Measurements from ENCODE around the gene BARHL1.
A peak's percentile ranks its signal among the peaks of the same experiment; 100 is the strongest.
"Not testable (repeated sequence)": the region's sequence is repeated elsewhere in the genome, so short reads cannot be mapped to it uniquely, and the experiment has no call there.

BARHL1 gene

DNA sequence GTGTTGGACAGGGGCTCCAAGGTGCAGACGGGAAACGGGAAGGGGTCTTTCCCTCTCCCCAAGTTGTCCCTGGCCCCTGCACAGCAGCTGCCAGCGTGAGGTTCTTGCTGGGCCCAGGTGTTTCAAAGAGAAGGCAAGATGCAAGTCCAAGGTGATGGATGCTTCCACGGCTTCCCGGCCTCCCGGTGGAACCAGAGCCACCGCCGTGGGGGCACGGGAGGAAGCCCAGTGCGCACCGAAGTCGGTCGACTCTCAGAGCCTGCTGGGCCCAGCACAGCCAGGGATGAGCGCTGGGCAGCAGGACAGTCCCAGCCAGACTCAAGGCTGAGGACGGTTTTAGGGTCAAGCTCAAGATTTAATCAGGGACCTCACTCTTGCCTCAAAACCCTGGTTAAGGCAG is 25.2 kb upstream of the BARHL1 start:
- no peak for DNase-seq

DNA sequence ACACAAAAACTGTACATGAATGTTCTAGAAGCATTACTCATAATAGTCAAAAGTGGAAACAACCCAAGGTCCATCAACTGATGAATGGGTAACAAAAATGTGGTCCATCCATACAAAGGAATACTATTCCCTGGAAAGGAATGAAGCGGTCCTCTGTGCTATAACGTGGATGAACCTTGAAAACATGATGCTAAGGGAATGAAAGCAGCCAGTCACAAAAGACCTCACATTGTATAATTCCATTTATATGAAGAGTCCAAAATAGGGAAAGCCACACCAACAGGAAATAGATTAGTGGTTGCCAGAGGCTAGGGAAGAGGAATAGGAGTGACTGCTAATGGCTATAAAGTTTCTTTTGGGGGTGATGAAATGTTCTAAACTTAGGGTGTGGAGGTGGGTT is 22.7 kb upstream of the BARHL1 start:
- DNase-seq: no peak

DNA sequence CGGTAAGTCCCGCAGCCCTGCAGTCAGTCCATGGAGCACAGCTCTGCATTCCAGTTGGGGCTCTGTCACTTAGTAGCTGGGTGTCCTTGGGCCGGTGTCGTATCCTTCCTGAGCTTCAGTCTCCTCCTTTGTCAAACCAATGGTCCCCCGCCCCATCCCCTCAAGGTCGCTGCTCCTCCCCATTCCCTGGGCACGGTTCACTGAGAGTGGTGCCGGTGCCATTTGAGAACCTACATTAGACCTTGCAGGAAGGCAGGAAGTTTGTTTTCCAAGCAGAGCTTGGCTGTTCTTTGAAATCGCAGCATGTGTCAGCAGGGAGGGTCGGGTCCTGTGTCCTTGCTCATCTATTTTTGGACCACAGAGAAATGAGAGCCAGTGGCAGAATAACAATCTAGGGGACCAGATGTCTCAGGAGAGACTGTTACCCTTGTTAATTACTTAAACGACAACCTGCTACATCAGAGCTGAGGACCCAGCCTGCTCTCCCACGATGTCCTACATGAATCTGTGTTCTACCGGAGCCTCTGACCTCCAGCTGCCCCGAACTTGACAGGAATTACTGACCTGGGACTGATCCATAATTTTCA is 21.7 kb upstream of the BARHL1 start:
- DNase-seq: peak; percentile 56

DNA sequence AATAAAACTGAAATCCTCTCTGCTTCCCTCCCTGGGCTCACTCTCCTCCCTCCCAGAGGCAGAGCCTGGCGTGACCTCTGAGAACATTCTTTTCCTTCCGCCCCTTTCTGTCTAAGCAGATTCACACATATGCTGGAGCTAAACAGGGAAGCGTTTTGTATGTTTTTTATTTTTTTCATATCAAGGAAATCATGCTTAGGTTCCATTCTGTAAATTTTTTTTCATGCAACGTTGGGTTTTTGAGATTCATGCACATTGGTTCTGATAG is 20.2 kb upstream of the BARHL1 start:
- DNase-seq: no peak

DNA sequence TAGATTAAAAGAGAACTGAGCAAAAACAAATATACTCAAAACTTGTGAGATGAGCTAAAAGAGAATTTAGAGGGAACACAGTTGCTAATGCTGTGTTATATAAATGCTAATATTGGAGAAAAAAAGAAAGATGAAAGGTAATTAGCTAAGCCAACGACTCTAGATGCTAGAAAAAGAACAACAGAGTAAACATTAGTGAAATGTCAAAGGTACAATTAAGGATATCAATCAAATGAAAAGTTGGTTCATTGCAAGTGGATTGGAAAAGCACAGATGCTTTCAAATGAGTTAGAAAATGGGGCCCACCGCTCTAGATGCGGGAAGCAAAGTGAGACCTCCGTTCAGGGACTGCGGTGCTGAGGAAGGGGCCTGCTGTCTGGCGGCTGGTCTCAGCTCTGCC is 17.9 kb upstream of the BARHL1 start:
- no peak for DNase-seq

DNA sequence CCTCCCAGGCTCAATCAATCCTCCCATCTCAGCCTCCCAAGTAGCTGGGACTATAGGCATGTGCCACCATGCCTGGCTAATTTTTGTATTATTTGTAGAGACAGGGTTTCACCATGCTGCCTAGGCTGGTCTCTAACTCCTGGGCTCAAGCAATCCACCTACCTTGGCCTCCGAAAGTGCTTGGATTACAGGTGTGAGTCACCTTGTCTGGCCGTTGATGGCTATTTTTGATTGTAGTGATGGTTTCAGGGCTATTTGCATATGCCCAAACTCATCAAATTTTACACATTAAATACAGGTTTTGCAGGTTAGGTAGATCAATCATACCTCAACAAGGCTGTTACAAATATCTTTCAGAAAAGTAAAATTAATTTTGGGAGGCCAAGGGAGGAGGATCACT is 13.6 kb upstream of the BARHL1 start:
- DNase-seq: not testable (repeated sequence)

DNA sequence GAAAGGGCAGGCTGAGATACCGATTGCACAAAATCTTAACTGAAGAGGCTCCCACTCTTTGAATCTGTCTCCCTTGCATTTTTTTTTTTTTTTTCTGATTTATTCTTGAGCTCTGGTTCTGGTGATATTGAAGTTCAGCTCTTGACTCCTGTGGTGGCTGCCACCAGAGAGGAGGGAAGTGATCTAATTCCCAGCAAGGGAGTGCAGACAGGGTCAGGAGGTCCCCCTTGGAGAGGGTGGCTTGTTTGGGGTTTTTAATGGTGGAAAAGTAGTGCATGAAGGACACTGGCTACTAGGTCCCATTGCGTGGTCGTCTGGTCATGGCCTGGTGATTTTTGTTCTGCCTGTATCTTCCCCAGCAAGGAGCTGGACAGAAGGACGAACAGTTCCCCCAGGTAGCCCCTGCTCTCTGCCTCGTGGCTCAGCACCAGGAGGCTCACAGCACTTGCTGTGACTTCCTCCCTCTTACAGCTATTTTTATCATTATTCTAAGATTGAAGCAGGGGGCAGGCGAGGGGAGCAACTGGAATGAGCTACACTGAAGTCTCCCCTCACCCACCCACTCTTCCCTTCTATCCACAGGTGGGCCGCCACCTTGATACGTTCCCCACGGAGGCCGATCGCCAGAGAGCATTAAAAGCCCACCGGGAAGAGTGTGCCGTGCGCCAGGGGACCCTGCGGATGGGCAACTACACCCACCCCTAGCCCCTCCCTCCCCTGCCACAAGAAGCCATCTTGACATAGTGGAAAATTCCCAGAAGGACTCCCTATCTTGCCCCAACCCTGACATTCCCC is 10.4 kb upstream of the BARHL1 start:
- DNase-seq: no peak

DNA sequence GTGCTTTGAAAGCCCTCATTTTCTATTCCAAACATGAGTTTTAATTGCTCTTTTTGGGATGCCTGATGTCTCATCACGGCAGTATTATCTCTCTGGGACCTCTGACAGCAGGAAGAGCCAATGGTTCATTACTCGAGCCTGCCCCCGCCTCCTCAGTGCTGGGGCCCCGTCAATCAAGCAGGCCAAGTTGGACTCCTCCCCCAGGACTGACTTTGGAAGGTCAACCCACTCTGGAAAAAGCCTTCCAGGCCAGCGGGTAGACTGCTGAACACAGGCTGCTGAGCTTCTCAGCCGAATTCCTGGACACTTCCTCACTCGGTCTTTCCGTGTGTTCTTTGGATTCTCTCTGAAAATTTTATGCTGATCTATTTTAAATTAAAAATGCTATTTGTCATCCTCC is 9.5 kb upstream of the BARHL1 start:
- no peak for DNase-seq

DNA sequence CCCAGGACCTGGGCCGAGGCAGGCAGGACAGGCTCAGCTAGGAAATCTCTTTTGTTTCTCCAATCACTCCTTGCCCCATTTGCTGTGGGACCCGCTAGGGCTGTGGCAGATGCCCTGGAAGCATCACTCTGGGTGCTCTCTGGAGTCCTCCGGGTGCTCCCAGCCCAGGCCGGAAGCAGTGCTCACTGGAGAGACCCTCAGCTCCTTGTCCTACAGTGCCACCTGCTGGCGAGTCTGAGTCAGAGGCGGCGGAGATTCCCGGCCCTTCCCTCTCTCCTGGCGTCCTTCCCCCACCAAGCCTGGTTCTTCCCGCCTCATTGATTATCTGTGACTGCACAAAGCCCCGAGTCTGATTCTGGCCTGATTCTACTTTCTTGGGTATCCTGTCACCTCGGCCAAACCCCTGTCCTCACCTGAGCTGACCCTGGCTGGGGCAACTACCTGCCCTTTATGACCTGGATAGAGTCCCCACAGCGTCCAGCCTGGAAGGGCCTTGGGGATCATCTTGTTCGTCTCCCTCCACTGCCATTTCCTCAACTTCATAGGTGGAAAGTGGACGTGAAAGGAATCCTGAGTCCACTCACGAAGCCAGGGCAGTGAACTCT is 7.3 kb upstream of the BARHL1 start:
- peak; percentile 89 for DNase-seq

DNA sequence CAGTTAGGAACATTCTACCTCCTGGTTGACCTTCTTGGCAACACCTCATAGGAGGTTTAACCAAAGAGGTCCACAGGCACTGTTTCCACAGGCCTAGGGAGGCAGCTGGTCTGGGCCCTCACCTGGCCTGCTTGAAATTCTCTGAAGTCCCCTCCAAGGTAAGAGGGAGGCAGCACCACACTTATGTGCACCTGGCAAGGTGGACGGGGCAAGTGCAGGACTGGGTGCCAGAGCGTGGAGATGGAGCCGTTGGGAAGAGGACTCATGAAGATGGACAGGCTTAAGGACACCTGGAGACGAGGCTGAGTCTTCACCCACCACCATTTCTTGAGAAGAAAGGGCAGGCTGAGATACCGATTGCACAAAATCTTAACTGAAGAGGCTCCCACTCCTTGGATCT is 6.6 kb upstream of the BARHL1 start:
- no peak for DNase-seq

DNA sequence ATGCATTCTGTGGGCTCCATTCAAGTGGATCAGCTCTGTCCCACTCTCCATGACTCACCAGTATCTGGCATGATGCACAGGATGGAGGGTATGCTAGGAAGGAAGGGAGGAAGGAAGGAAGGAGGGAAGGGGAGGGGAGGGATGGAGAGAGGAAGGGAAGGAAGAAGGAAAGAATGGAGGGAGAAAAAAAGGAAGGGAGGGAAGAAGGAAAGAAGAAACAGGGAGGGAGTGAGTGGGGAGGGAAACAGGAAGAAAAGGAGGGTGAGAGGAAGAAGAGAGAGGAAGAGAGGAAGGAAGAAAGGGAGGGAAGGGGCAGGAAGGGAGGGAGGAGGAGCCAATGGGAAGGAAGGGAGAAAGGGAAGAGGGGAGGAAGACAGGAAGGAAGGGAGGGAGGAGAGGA is 5.3 kb upstream of the BARHL1 start:
- no peak for DNase-seq

DNA sequence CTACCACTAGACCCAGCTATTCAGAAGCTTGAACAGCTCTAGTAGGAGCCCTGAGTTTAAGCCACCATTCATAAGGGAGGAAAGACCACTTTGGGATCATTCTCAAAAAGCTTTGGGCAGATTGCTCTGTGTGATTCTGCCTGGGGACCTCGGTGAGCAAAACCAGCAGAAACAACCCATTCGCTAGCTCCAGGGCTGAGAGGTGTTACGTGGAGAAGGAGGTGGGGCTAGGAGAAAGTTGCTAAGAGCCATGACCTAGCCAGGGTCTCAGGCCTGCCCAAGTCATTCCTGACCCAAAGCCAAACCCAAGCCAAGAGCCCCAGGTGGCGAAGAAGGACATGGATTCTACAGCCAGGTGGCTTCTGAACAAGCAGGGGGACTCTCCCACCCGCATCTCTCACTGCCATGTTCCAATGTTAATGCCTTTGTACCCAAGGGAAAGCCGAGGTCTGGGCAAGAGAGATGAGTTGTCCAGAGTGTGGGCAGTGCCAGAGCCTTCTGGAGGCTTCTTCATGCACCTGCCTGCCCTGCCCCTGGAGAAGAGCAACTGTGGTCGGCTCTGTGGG is 4.0 kb upstream of the BARHL1 start:
- DNase-seq: no peak

DNA sequence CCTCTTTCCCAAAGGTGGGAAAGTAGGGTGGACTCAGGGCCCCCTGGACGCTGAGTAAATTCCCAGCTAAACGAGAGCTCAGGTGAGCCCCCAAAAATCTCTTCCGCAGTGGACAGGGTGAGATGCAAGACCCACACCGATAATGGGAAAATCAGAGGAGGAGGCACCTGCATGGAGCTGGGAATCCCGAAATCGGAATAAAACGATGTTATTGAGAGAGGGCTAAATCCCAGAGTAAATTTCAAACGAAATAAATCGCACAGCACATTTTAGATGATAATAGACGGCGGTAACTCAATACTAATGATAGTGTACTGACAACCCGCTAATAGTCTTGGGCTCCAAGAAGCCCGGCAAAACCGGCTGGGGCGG is 3.0 kb upstream of the BARHL1 start:
- no peak for DNase-seq

DNA sequence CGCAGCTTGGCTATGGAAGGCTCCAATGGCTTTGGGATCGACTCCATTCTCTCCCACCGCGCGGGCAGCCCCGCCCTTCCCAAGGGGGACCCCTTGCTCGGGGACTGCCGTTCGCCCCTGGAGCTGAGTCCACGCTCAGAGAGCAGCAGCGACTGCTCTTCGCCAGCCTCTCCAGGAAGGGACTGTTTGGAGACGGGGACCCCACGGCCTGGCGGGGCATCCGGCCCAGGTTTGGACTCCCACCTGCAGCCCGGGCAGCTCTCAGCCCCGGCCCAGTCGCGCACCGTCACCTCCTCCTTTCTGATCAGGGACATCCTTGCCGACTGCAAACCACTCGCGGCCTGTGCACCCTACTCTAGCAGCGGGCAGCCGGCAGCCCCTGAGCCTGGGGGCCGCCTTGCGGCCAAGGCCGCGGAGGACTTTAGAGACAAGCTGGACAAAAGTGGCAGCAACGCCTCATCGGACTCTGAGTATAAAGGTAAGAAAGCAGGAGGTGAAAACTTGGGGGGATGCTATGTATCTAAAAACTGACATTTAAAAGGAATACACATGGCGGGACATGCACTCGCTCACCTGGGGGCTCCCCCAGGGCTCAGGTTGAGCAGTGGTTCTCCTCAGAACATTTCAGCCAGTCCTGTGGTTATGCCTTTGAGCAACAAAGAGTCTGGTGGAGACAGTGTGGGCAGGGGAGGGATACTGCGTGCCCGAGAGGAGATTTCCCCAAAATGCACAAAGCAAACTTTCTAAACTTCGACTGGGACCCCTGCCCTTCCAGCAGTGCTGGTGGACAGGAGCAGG is 579 bp downstream of the BARHL1 start:
- no peak for DNase-seq

DNA sequence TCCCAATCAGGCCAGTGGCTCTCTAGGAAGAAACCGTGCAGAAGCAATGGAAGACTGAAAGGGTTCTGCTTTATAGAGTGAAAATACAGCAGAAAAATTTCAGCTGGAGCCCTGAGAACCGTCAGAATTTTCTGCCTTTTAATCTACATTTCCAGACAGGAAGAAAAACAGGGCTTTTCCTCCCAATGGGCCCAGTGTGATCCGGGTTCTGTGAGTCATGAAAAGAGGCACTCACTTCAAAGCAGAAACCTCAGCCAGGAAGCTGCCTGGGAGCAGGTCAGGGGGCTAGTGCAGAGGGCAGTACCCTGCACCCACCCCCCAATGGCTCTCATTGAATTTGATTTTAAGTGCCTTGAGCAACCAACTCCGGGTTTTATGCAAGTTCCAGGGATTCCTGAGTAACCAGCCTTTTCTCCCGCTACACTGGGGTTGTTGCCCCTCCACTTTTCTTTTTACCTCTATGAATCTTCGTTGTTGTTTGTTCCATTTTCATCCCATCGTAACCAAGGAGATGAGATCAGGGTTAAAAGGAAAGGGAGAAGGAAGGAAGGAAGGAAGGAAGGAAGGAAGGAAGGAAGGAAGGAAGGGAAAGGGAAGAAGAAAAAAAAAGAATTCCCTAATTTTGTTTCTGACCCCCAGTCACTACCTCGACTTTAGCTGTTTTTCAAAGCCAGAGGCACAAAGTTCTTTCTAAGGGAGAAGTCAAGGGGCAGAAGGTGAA is 1.3 kb downstream of the BARHL1 start:
- no peak for DNase-seq

DNA sequence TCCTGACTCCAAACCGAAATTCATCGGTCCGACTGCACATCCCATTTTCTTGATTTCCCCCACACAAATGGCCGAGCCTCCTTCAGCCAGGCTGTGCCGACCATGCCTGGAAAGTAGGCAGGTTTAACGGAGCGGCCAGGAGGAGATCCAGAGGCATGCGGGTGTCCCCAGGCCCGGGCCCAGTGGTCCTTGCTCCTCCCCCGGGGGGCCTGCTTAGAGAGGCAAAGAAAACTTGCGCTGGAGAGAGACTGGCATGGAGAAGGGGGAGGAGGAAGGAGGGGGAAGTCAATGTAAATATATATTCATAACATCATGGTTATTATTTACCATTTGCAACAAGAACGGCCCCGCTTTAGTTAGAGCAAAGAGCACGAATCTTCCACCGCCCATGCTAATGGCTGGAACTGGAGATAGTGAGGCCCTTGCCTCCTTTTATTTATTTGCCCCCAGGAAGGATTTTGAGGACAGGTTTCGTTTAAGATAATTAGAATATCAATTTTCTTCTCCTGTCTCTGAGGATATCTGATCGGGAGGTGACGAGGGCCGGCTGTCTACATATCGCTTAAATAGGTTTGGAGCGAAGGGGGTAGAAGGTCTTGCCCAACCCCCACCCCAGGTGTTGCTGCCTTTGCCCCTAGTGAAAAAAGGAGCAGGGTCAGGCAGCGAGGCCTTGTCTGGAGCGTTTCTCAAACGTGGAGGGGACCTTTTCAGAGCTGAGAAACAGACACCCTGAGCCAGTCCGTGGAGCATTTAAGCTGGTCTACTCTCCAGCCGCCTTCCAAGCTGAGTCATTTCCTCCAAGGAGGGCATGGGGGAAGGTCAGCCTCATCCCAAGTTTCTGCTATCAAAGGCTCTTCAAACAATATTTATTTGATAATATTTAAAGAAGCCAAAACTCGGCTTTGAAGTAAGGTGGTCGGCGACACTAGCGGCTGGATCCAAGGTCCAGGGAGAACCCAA is 2.5 kb downstream of the BARHL1 start:
- DNase-seq: no peak

DNA sequence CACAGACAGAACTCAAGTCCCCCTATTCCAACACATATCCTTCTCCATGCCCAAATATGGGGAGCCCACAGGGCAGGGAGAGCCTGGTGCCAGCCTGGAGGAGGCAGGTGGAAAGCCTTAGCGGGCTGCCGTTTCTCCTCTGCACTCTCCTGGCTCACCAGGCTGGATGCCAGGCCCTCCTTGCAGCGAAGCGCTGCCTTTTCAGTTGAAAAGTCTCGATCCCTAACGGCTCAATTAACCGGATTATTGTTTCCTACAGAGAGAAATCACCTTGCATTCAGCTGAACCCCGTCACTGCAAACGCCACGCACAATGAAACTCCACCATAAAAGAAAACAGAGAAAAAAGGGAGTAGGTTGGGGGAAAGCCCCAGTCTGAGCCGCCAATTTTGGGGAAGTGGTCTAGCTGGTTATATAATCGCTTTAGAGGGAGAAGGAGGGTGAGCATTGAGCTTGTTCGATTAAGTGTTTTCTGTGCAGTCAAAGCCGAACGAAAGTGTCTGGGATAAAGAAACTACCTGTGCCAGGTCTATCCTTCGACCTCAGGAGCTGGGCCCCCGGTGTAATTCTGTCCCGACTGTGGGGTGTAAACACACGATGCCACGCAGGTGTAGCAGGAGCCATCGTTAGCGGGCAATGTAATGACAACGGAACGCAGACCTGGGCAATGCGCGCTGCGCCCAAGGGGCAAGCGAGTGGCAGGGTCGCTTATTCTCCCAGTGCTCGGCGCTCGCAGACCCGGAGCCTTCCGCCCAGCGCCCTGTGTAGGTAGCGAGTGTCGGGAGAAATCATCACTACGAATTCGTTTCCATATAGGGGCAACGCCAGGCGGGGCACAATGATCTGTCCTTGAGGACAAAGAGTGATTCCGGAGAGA is 3.8 kb downstream of the BARHL1 start:
- DNase-seq: no peak

DNA sequence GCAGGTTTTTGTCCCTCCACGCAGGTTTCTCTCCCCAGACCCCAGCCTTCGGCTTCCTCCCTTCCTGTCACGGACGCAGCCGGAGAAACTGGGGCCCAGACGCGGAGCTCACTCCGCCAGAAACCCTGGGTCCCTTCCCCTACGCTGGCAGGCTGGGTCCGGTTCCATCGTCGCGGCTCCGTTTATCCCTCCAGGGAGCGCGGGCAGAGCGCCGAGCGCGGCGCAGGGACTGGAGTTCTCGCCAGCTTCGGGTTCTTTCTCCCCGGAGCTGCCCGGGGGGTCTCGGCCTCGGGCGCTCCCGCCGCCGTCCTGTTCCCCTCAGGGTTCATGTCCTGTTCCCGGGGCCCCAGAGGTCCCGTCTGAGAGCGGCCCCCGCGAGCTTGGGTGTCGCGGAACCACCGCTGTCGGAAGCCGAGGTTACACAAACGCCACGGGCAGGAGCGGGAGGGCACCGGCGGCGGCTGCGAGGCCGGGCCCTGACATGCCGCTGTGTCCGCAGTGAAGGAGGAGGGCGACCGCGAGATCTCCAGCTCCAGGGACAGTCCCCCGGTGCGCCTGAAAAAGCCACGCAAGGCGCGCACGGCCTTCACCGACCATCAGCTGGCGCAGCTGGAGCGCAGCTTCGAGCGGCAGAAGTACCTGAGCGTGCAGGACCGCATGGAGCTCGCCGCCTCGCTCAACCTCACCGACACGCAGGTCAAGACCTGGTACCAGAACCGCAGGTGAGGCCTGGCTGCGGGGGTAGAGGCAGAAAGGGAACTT is 4.6 kb downstream of the BARHL1 start:
- DNase-seq: no peak

DNA sequence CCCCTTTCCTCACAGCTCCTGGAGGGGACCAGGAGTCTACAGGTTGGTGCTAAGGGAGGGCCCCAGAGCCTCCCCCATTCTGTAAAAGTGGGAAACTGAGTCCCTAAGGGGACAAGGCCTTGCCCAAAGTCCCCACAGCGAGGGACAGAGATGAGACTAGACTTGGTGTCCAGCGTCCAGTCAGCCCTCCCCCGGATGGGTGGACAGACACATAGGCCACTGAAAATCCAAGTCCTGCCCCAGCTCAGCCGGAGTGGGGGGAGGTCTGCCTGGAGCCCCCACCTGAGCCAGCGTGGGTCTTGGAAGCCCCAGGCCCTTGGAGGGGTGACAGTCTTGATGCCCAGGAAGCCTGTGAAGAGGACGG is 5.2 kb downstream of the BARHL1 start:
- DNase-seq: no peak

DNA sequence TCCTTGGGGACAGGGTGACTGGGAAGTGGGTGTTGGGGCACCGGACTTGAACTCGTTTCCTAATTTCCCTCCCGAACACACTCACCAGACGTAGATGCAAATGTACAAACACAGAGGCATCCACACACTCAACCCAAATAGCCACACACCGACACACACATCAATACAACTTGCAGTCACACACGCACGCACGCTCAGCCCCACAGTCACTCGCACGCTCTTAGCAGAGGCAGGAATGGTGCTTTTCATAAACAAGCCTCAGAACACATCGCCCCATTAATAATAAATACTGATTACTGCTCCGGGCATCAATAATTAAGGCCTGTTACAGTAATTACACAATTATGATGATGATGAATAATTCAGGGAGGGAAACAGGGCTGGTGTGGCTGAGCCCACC is 5.7 kb downstream of the BARHL1 start:
- DNase-seq: no peak

All from NCI-H2171 (cell line).